ENCODE results near the gene TCEA2. TPM values are rescaled to one million over a fixed set of nuclear protein-coding genes. Genes with fewer than 3 reads are reported as not detected.
A peak's percentile ranks its signal among the peaks of the same experiment; 100 is the strongest.

The TCEA2 gene
- total and polyA plus RNA-seq, 2 of the 13 experiments (the other 11 are each of a cell fraction or from before 2014, with no cell fraction given), result 28.1 to 33.7 TPM

GRCh38 chr20:64110411-64111068 is 47.5 kb downstream of the TCEA2 start (continued):
- TF ChIP-seq PAXIP1 (CRISPR knock-in tag; conservative IDR thresholded peaks at IDR 0.05) (0 out of 2 replicates have a peak, but pooled peaks have one; percentile 25), XRCC5 (optimal IDR thresholded peaks at IDR 0.05; ENCODE audit: low read length) (no peak), CC2D1A (CRISPR knock-in tag; IDR thresholded peaks at IDR 0.05) (no peak), ZFX (CRISPR knock-in tag; IDR thresholded peaks at IDR 0.05; ENCODE audit: low read depth) (peak; percentile 53; the same call in 1 of the 2 replicates), SRSF9 (IDR thresholded peaks at IDR 0.05; ENCODE audit: borderline replicate concordance, insufficient read depth, low read depth, low read length, poor library complexity, severe bottlenecking) (no peak), NR2F1 (CRISPR knock-in tag; IDR thresholded peaks at IDR 0.05) (no peak), HIVEP1 (CRISPR knock-in tag; IDR thresholded peaks at IDR 0.05) (no peak), MBD4 (IDR thresholded peaks at IDR 0.05; ENCODE audit: borderline replicate concordance, low read length) (no peak), PTBP1 (IDR thresholded peaks at IDR 0.05; ENCODE audit: low read depth, low read length, poor library complexity, severe bottlenecking) (no peak), NPAS2 (CRISPR knock-in tag; IDR thresholded peaks at IDR 0.05; ENCODE audit: borderline replicate concordance) (no peak), ZNF552 (CRISPR knock-in tag; IDR thresholded peaks at IDR 0.05; ENCODE audit: borderline replicate concordance) (no peak), PBX2 (CRISPR knock-in tag; IDR thresholded peaks at IDR 0.05) (no peak), MEF2D (CRISPR knock-in tag; IDR thresholded peaks at IDR 0.05) (no peak), RELA (CRISPR knock-in tag; IDR thresholded peaks at IDR 0.05) (no peak), ZFP37 (CRISPR knock-in tag; IDR thresholded peaks at IDR 0.05; ENCODE audit: borderline replicate concordance) (no peak), LBX2 (CRISPR knock-in tag; IDR thresholded peaks at IDR 0.05; ENCODE audit: borderline replicate concordance) (no peak), RXRA (CRISPR knock-in tag; IDR thresholded peaks at IDR 0.05) (no peak), SALL1 (CRISPR knock-in tag; IDR thresholded peaks at IDR 0.05) (peak; percentile 46; the same call in 1 of the 2 replicates), ZNF546 (CRISPR knock-in tag; conservative IDR thresholded peaks at IDR 0.05) (no peak), PREB (CRISPR knock-in tag; IDR thresholded peaks at IDR 0.05) (no peak), ZNF263 (CRISPR knock-in tag; IDR thresholded peaks at IDR 0.05) (0 out of 2 replicates have a peak, but pooled peaks have one; percentile 28)
